Measurements from ENCODE around the gene FOSL1. TPM values are rescaled to one million over a fixed set of nuclear protein-coding genes. Genes with fewer than 3 reads are reported as not detected.
A peak's percentile ranks its signal among the peaks of the same experiment; 100 is the strongest.

FOSL1 gene
- total RNA-seq, 2 experiments from 2014 or later, result 8.2 TPM

DNA sequence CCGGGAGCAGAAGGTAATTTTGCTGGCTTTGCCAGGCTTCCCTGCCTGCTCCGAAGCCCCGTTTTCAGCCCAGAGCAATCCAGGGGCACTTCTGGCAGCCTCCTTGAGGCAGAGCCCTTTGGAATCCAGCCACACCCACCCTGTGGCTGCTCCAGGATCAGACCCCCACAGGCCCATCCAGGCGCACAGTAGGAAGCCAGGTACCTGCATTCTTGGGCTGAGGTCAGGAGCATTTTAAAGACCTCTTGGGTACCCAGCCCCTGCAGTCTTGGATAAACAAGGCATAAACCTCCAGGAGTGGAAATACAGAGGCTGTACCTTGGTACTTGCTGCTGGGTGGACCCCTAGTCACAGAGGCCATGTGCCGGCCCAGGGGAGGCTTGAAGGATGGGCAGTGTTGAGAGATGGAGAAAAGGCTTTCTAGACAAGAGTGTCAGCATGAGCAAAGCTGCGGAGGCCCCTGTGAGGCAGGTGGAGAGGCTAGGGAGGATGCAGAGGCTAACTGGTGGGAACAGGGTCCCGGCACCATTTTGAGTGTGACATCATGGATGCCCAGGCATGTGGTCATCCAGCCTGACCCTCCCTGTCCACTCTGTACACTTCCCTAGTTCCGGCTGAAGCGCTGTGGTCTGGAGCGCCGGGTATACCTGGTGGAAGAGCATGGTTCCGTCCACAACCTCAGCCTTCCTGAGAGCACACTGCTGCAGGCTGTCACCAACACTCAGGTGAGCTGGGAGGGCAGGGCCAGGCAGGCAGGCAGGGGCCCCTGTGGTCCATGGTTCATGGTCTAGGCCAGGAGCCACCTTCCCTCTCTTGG lies 36.1 kb downstream of the FOSL1 start:
- peaks cover 16% of the 10 kb centered on the region for H3K4me1 Mint-ChIP-seq (ENCODE audit: low read depth)
- CTCF ChIA-PET, result interaction anchor here (6.1 kb wide), 1 partner anchor 23 kb away, joined by 178 read pairs; the partner anchor contains the start of genes CCDC85B, CTSW and FIBP
- peaks cover 30% of the 10 kb centered on the region for H3K36me3 Mint-ChIP-seq (ENCODE audit: low read depth)
- no peak overlapping the region for H3K27ac Mint-ChIP-seq
- DNase-seq, result no peak
- no peaks in the 10 kb centered on the region for H3K27me3 Mint-ChIP-seq (ENCODE audit: low read depth)
- H3K4me3 Mint-ChIP-seq, result no peak overlapping the region
- intact Hi-C loops (cut with micrococcal nuclease), result no loop called here
- H3K9me3 Mint-ChIP-seq, result no peaks in the 10 kb centered on the region

DNA sequence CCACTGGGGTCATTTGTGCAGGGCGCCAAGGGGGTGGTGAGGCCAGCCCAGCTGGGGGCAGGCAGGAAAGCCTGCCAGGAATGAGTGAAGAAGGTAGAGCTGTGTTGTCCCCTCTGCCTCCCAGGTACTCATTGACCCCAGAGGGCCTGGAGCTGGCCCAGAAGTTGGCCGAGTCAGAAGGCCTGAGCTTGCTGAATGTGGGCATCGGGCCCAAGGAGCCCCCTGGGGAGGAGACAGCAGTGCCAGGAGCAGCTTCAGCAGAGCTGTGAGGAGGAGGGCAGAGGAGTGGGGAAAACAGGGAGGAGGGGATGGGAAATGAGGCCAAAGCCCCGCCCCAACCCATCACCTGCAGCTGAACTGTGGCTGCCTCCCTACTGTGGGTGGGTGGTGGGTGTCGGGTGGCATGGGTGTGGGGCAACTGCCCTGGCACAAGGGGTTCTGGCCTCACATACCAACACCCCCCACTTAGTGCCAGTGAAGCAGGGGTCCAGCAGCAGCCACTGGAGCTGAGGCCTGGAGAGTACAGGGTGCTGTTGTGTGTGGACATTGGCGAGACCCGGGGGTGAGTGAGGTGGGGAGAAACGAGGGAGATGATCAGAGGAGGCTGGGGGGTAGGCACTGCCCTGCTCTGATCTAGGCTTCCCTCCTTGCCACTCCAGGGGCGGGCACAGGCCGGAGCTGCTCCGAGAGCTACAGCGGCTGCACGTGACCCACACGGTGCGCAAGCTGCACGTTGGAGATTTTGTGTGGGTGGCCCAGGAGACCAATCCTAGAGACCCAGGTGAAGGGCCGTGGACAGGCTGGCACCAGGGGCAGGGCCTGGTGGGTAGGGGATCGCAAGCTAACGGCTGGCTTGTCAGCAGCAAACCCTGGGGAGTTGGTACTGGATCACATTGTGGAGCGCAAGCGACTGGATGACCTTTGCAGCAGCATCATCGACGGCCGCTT lies 37.0 kb downstream of the FOSL1 start:
- intact Hi-C loops (cut with micrococcal nuclease), result no loop called here
- H3K4me1 Mint-ChIP-seq (ENCODE audit: low read depth), result peaks cover 19% of the 10 kb centered on the region
- no peak overlapping the region for H3K4me3 Mint-ChIP-seq
- no peaks in the 10 kb centered on the region for H3K27me3 Mint-ChIP-seq (ENCODE audit: low read depth)
- peak; percentile 3 for DNase-seq
- no peak overlapping the region for H3K27ac Mint-ChIP-seq
- no peaks in the 10 kb centered on the region for H3K9me3 Mint-ChIP-seq
- CTCF ChIA-PET, result interaction anchor here (0.8 to 6.1 kb wide), 3 partner anchors 8 to 24 kb away, joined by 3 to 178 read pairs (median 3); partner anchors contain the start of genes CCDC85B, CTSW and FIBP
- H3K36me3 Mint-ChIP-seq (ENCODE audit: low read depth), result peaks cover 30% of the 10 kb centered on the region

DNA sequence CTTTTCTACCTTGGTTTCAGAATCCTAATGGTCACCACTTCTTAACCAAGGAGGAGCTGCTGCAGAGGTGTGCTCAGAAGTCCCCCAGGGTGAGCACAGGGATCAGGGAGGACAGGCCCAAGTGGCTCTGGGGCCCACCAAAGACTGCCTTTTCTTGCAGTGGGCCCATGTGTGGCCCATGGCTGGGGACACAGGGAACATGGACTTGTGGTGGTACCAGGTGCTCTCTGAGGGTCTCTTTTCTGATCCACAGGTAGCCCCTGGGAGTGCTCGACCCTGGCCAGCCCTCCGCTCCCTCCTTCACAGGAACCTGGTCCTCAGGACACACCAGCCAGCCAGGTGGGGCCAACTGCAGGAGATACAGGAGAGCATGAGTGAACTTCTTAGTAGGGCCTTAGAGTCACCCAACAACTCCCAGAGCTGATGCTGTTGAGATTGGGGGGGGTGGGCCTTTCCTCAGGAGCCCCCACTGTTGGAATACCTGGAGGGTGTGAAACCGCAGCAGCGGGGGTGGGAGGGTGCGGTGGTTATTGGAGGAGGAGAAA lies 37.9 kb downstream of the FOSL1 start:
- DNase-seq, result peak; percentile 3
- H3K36me3 Mint-ChIP-seq (ENCODE audit: low read depth), result peaks cover 27% of the 10 kb centered on the region

DNA sequence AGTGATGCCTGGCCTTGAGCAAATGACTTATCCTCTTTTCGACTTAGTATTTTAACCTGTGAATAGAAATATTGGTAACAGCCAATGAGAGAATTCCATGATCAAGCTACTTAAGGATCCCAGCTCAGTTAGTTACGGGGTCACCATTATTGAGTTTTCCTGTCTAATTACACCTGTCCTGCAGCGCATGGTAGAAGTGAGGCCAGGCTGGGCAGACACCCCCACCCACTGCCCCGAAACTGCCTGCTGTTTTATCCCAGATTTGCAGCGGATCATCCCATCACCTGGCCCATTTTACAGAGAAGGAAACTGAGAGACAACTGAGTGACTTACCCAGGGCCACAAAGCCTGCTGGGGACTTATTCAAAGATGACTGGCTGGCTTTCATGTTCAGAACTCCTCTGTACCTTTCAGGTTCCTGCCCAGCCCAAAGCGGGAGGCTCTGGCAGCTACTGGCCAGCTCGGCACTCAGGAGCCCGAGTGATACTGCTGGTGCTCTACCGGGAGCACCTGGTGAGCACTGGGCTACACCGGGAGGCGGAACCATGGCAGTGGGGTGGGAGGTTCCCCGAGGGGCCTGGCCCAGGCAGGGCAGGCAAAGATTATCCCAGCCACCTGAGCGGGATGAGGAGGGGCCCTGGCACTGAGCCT lies 38.5 kb downstream of the FOSL1 start:
- no peaks in the 10 kb centered on the region for H3K9me3 Mint-ChIP-seq
- H3K27me3 Mint-ChIP-seq (ENCODE audit: low read depth), result no peaks in the 10 kb centered on the region
- H3K36me3 Mint-ChIP-seq (ENCODE audit: low read depth), result peaks cover 27% of the 10 kb centered on the region
- intact Hi-C loops (cut with micrococcal nuclease), result no loop called here
- peak overlapping the region; percentile 100 for H3K27ac Mint-ChIP-seq
- peak overlapping the region; percentile 97 for H3K4me3 Mint-ChIP-seq
- CTCF ChIA-PET, result interaction anchor here (1.0 to 6.1 kb wide), 5 partner anchors 10 to 25 kb away, joined by 4 to 178 read pairs (median 11); partner anchors contain the start of genes CCDC85B, CTSW and FIBP
- peaks cover 21% of the 10 kb centered on the region for H3K4me1 Mint-ChIP-seq (ENCODE audit: low read depth)
- peak; percentile 3 for DNase-seq

More for the DNA sequence above, 37.9 kb downstream of the FOSL1 start:
- CTCF ChIA-PET, result interaction anchor here (6.1 kb wide), 1 partner anchor 25 kb away, joined by 178 read pairs; the partner anchor contains the start of genes CCDC85B, CTSW and FIBP
- no peak overlapping the region for H3K4me3 Mint-ChIP-seq
- H3K4me1 Mint-ChIP-seq (ENCODE audit: low read depth), result peaks cover 19% of the 10 kb centered on the region
- H3K27me3 Mint-ChIP-seq (ENCODE audit: low read depth), result no peaks in the 10 kb centered on the region
- no peak overlapping the region for H3K27ac Mint-ChIP-seq
- intact Hi-C loops (cut with micrococcal nuclease), result no loop called here
- H3K9me3 Mint-ChIP-seq, result no peaks in the 10 kb centered on the region

DNA sequence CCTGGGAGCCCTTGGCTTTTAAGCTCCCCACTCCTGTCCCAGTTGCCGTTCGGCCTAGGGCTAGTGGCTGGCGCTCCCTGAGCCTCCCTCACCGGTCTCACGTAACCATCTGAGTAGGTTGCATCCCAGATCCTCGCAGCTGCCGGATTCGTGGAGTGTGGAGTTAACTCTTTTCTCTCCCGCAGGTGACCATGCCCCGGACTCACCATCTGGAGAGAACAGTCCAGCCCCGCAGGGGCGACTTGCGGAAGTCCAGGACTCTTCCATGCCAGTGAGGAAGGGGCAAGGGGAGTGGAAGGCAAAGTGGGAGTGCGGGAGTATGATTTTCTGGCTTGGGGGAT lies 39.1 kb downstream of the FOSL1 start:
- CTCF ChIA-PET, result interaction anchor here (0.7 to 6.1 kb wide), 8 partner anchors 10 to 76 kb away, joined by 3 to 178 read pairs (median 7); partner anchors contain the start of genes CCDC85B, CTSW and FIBP
- intact Hi-C loops (cut with micrococcal nuclease), result no loop called here
- Mint-ChIP-seq H3K4me1 (ENCODE audit: low read depth) (peaks cover 26% of the 10 kb centered on the region), H3K4me3 (peak overlapping the region; percentile 97), H3K9me3 (no peaks in the 10 kb centered on the region), H3K27me3 (ENCODE audit: low read depth) (no peaks in the 10 kb centered on the region), H3K27ac (peak overlapping the region; percentile 100), H3K36me3 (ENCODE audit: low read depth) (peaks cover 32% of the 10 kb centered on the region)
- peak; percentile 15 for DNase-seq

DNA sequence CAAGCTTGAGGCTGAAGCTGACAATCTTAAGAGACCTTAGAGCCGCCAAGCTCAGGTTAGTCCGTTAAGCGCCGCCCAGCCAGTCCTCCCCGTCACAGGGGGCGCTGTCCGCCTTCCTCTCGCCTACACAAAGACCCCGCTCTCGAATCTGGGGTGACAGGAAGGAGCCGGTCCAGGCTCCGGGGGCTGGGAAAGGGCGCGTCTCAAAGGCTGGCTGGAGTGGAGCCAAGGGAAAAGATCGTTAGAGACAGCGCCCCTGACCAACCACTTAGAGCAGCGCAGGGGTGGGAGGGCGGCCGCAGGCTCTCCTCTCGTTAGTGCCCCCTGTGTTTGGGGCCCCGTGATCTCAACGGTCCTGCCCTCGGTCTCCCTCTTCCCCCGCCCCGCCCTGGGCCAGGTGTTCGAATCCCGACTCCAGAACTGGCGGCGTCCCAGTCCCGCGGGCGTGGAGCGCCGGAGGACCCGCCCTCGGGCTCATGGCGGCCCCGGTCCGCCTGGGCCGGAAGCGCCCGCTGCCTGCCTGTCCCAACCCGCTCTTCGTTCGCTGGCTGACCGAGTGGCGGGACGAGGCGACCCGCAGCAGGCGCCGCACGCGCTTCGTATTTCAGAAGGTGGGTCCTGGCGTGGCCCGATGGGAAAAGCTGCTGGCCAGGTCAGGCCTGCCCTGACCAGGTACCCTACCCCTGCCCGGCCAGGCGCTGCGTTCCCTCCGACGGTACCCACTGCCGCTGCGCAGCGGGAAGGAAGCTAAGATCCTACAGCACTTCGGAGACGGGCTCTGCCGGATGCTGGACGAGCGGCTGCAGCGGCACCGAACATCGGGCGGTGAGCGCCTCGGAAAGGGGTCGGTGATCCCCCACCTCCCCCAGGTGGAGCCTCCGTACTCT lies 39.7 kb downstream of the FOSL1 start, which contains the start of gene MUS81:
Gene MUS81, plus strand, starts transcription at position 156 of the 887 bp plus-strand sequence. Its CDS starts 321 bp downstream, at position 477.
- Mint-ChIP-seq H3K27me3 (ENCODE audit: low read depth) (no peaks in the 10 kb centered on the region), H3K4me1 (ENCODE audit: low read depth) (peaks cover 31% of the 10 kb centered on the region), H3K4me3 (peak within 1 kb of the TSS; percentile 97), H3K36me3 (ENCODE audit: low read depth) (peaks cover 38% of the 10 kb centered on the region), H3K27ac (peak within 1 kb of the TSS; percentile 100), H3K9me3 (no peaks in the 10 kb centered on the region)
- intact Hi-C loops (cut with micrococcal nuclease), result loop anchor here (1.0 kb wide), 3 partner anchors 97 to 197 kb away; partner anchors contain the start of gene SART1
- DNase-seq, result peak; percentile 97
- CTCF ChIA-PET, result interaction anchor here (0.7 to 6.1 kb wide), 17 partner anchors 8 to 151 kb away, joined by 3 to 178 read pairs (median 4); partner anchors contain the start of genes CCDC85B, CST6, CTSW and FIBP

DNA sequence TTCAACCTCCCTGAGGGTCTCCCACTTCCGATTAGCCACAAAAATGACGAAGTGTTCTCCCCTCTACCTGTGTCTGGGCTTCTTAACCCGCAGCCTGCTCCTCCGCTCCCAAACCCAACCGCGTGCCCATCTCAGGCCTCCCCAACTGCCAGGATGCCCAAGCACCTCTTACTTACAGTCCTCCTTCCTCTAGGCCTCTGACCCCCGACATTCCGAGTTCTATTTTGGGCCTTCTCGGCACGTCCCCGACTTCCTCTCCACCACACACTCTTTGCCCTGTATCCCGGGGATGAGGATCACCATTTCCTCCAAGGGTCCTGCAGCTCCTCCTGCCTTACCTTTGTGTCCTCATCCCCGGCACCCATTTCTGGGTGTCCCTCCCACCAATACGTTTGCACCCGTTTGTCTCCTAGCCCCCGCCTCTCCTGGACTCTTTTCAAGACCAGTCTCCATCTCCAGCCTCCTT lies 40.3 kb downstream of the FOSL1 start:
- CTCF ChIA-PET, result interaction anchor here (0.5 to 6.1 kb wide), 21 partner anchors 9 to 236 kb away, joined by 3 to 178 read pairs (median 4); partner anchors contain the start of genes CCDC85B, CST6, CTSW and FIBP
- Mint-ChIP-seq H3K36me3 (ENCODE audit: low read depth) (peaks cover 38% of the 10 kb centered on the region), H3K4me3 (peak overlapping the region; percentile 97), H3K4me1 (ENCODE audit: low read depth) (peaks cover 36% of the 10 kb centered on the region), H3K27ac (peak overlapping the region; percentile 100), H3K9me3 (no peaks in the 10 kb centered on the region), H3K27me3 (ENCODE audit: low read depth) (no peaks in the 10 kb centered on the region)
- no peak for DNase-seq
- intact Hi-C loops (cut with micrococcal nuclease), result loop anchor here (1.0 to 5.0 kb wide), 11 partner anchors 13 to 1058 kb away; partner anchors contain the start of genes C11orf68, CAPN1, DRAP1 and EFEMP2

DNA sequence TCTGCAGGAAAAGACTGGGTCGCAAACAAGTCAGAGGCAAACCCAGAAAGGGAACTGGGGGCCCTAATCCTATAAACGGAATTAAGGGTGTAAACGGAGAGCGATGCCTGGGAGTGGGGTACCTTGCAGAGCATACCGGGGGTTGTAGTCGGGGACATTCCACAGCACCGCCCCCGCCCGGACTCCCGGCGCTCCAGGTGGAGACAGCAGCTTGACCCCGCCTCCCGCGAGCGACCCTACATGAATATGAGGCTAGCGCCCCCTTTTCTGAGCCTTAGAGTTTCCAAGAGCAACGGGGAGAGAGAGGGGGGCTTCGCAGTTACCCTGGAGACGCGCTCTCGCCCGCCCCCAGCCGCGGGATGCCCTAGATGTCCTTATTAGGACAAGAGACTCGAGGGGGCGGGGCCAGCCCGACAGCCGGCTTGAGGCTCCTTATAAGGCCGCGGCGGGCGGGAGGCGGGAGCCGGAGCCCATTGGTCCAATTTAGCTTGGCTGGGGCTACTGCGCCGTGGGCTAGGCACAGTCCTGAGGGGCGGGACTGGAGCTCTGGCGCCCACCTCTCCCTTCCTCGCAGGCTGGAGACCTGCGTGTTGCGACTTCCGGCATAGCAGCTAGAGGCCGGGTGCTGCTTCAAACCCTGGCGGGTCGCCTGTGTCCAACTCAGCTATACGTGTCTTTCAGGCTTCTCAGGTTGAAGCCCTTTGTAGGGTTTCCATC lies 40.9 kb downstream of the FOSL1 start:
- DNase-seq, result peak; percentile 99
- no peaks in the 10 kb centered on the region for H3K27me3 Mint-ChIP-seq (ENCODE audit: low read depth)
- no peaks in the 10 kb centered on the region for H3K9me3 Mint-ChIP-seq
- H3K36me3 Mint-ChIP-seq (ENCODE audit: low read depth), result peaks cover 44% of the 10 kb centered on the region
- H3K4me1 Mint-ChIP-seq (ENCODE audit: low read depth), result peaks cover 41% of the 10 kb centered on the region
- H3K4me3 Mint-ChIP-seq, result peak overlapping the region; percentile 97
- CTCF ChIA-PET, result interaction anchor here (0.5 to 6.1 kb wide), 20 partner anchors 8 to 236 kb away, joined by 3 to 178 read pairs (median 4); partner anchors contain the start of genes CCDC85B, CST6, CTSW and FIBP
- H3K27ac Mint-ChIP-seq, result peak overlapping the region; percentile 100
- intact Hi-C loops (cut with micrococcal nuclease), result loop anchor here (1.0 to 5.0 kb wide), 8 partner anchors 14 to 1057 kb away; partner anchors contain the start of genes C11orf68, CAPN1, DRAP1 and EFEMP2

DNA sequence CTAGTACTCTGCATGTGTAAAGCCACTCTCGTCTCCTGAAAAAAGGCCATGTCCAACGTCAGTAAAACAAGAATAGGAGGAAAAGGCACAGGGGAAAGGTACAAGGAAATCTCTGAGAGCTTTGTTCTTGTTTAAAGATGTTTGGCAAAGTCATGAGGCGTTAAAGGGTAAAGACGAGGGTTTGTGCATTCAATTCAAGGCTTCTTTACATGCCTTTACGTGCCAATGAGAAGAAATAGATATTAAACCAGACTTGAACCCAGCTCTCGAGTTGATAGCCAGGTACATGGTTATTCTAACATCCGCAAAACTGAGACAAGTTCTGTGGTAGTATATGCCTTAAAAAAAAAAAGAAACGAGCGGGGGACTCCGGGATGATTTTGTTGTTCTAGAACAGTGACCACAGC lies 41.5 kb downstream of the FOSL1 start:
- H3K36me3 Mint-ChIP-seq (ENCODE audit: low read depth), result peaks cover 50% of the 10 kb centered on the region
- no peak for DNase-seq
- H3K27ac Mint-ChIP-seq, result peak overlapping the region; percentile 100
- no peaks in the 10 kb centered on the region for H3K9me3 Mint-ChIP-seq
- intact Hi-C loops (cut with micrococcal nuclease), result loop anchor here (1.0 to 5.0 kb wide), 13 partner anchors 14 to 1056 kb away; partner anchors contain the start of genes BANF1, C11orf68, CAPN1 and DRAP1
- H3K27me3 Mint-ChIP-seq (ENCODE audit: low read depth), result no peaks in the 10 kb centered on the region
- CTCF ChIA-PET, result interaction anchor here (0.8 to 6.1 kb wide), 6 partner anchors 13 to 79 kb away, joined by 3 to 178 read pairs (median 7); partner anchors contain the start of genes CCDC85B, CTSW and FIBP
- peak overlapping the region; percentile 97 for H3K4me3 Mint-ChIP-seq
- peaks cover 44% of the 10 kb centered on the region for H3K4me1 Mint-ChIP-seq (ENCODE audit: low read depth)
